Testis (tissue), 2 donors: ENCODE measurements around the gene SHCBP1L.

ENCODE experiments used
- CTCF ChIP-seq, 3 experiments: fragments of 450-650 bp in 2 of 3; fragments of 200-600 bp in 1 of 3; sonication (generic) in 1 of 3; IDR thresholded peaks; one replicate each; pipeline ENCODE4 v1.5.1; 2016 to 2019; ENCODE audit warnings: antibody characterized with exemption in 3 of 3, mild to moderate bottlenecking in 2 of 3, moderate library complexity in 1 of 3
- POLR2A ChIP-seq: fragments of 450-650 bp; IDR thresholded peaks from one replicate; pipeline ENCODE4 v1.6.1; 2017; ENCODE audit warnings: antibody characterized with exemption, mild to moderate bottlenecking, moderate library complexity

DNA sequence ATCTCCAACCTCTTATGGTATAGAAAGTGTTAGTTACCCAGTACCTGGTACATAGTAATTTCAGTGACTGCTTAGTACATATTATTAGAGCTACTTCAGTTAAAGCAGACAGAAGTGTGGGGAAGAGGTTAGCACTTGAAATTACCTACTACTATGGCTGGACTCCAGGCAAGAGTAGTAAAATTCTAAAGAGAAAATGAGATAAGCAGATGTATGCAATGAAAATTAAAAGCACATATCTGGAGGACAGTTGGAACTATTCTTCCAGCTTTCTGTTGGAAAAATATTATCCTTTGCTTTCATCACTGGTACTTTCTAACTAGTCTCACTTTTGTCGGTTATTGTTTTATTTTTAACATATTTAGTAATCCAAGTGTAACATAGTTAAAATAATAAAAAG is 90.1 kb downstream of the SHCBP1L start:
- no peak for TF ChIP-seq CTCF (IDR thresholded peaks at IDR 0.05)
- no peak for TF ChIP-seq POLR2A
